Measurements from ENCODE around the gene RNF25. TPM values are rescaled to one million over a fixed set of nuclear protein-coding genes. Genes with fewer than 3 reads are reported as not detected.

Gene RNF25
- total RNA-seq, 2 experiments from 2014 or later, result 18.0 to 18.6 TPM

DNA sequence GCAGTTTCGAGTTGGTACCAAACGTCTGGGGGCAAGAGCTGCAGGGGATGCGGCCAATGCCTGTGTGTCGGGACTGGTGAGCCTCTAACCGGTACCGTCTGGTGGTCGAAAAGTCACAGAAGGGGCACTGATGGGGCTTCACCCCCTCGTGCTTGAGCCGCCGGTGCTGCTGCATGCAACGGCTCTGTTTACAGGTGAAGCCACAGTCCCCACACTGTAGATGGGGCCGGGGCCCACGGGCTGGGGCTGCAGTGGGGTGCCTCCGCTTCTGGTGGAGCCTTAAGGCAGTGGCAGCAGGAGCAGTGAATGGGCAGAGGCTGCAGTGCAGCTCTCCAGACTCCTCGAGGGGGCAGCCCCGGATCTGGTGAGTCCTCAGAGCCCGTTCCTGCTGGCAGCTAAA is 29.0 kb downstream of the RNF25 start:
- Histone ChIP-seq H3K36me3 (ENCODE audit: insufficient read depth, low read length) (peaks cover 85% of the 10 kb centered on the region), H3K9me3 (ENCODE audit: control insufficient read depth in 1 of 2, insufficient read depth in 1 of 2, low read length in 2 of 2) (no peaks in the 10 kb centered on the region), H3K27ac (ENCODE audit: low read depth in 1 of 2, low read length in 2 of 2) (no peak overlapping the region), H3K27me3 (ENCODE audit: control insufficient read depth in 1 of 2, insufficient read depth in 2 of 2, low read length in 2 of 2) (no peaks in the 10 kb centered on the region), H3K4me3 (ENCODE audit: low read length) (no peak overlapping the region), H3K4me1 (ENCODE audit: insufficient read depth, low read length) (no peaks in the 10 kb centered on the region)
- DNase-seq (no peak), ATAC-seq (ENCODE audit: poor library complexity) (no peak)
- no peaks in the 10 kb centered on the region for H3K27me3 Mint-ChIP-seq
- intact Hi-C loops (cut with DNase I, micrococcal nuclease), result loop anchor here in 1 of 2 experiments (10.0 kb wide), 1 partner anchor 358 kb away; no protein-coding TSS in a partner anchor
- POLR2A ChIA-PET, result no interaction called here
- H3K4me1 Mint-ChIP-seq (ENCODE audit: low read depth), result no peaks in the 10 kb centered on the region
- CTCF ChIA-PET, result no interaction called here
- no peaks in the 10 kb centered on the region for H3K9me3 Mint-ChIP-seq
- H3K36me3 Mint-ChIP-seq (ENCODE audit: low read depth), result peaks cover 78% of the 10 kb centered on the region
- TF ChIP-seq, protein P1, sequence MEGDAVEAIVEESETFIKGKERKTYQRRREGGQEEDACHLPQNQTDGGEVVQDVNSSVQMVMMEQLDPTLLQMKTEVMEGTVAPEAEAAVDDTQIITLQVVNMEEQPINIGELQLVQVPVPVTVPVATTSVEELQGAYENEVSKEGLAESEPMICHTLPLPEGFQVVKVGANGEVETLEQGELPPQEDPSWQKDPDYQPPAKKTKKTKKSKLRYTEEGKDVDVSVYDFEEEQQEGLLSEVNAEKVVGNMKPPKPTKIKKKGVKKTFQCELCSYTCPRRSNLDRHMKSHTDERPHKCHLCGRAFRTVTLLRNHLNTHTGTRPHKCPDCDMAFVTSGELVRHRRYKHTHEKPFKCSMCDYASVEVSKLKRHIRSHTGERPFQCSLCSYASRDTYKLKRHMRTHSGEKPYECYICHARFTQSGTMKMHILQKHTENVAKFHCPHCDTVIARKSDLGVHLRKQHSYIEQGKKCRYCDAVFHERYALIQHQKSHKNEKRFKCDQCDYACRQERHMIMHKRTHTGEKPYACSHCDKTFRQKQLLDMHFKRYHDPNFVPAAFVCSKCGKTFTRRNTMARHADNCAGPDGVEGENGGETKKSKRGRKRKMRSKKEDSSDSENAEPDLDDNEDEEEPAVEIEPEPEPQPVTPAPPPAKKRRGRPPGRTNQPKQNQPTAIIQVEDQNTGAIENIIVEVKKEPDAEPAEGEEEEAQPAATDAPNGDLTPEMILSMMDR (IDR thresholded peaks at IDR 0.05), result no peak
- H3K27ac Mint-ChIP-seq, result no peak overlapping the region
- H3K4me3 Mint-ChIP-seq, result no peak overlapping the region

- Histone ChIP-seq H3K27me3 (ENCODE audit: control insufficient read depth in 1 of 2, insufficient read depth in 2 of 2, low read length in 2 of 2) (no peaks in the 10 kb centered on the region), H3K9me3 (ENCODE audit: control insufficient read depth in 1 of 2, insufficient read depth in 1 of 2, low read length in 2 of 2) (no peaks in the 10 kb centered on the region), H3K27ac (ENCODE audit: low read depth in 1 of 2, low read length in 2 of 2) (no peak overlapping the region), H3K36me3 (ENCODE audit: insufficient read depth, low read length) (peaks cover 86% of the 10 kb centered on the region), H3K4me1 (ENCODE audit: insufficient read depth, low read length) (no peaks in the 10 kb centered on the region), H3K4me3 (ENCODE audit: low read length) (no peak overlapping the region)
- no peak for DNase-seq
- Mint-ChIP-seq H3K27ac (no peak overlapping the region), H3K36me3 (ENCODE audit: low read depth) (peaks cover 79% of the 10 kb centered on the region), H3K9me3 (no peaks in the 10 kb centered on the region), H3K27me3 (no peaks in the 10 kb centered on the region), H3K4me1 (ENCODE audit: low read depth) (no peaks in the 10 kb centered on the region), H3K4me3 (no peak overlapping the region)
- CTCF ChIA-PET, result no interaction called here
- POLR2A ChIA-PET, result no interaction called here
- TF ChIP-seq, protein P1 (IDR thresholded peaks at IDR 0.05), result no peak
- intact Hi-C loops (cut with DNase I, micrococcal nuclease), result loop anchor here in 1 of 2 experiments (10.0 kb wide), 1 partner anchor 357 kb away; no protein-coding TSS in a partner anchor
- ATAC-seq (ENCODE audit: poor library complexity), result no peak
Measured at GRCh38 chr2:218642121-218642656, 29.6 kb downstream of the RNF25 start.

DNA sequence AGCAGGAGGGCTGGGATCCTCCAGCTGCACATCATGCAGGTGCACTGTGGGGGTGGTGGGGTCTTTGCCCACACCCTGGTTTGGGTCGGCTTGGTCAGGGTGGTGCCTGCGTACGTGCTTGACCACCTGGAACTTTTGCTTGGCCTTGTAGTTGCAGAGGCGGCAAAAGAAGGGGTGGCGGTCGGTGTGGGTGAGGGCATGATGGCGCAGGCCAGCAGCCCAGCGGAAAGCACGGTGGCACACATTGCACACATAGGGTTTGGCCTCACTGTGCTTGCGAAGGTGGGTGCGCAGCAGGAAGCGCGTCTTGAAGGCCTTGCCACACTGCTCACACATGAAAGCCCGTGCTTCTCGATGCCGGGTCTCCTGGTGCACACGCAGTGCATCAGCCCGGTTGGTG is 33.4 kb downstream of the RNF25 start:
- no peak overlapping the region for H3K27ac ChIP-seq (ENCODE audit: low read depth in 1 of 2, low read length in 2 of 2)
- Mint-ChIP-seq H3K27ac (no peak overlapping the region), H3K9me3 (no peaks in the 10 kb centered on the region), H3K27me3 (no peaks in the 10 kb centered on the region), H3K36me3 (ENCODE audit: low read depth) (peaks cover 85% of the 10 kb centered on the region), H3K4me1 (ENCODE audit: low read depth) (no peaks in the 10 kb centered on the region), H3K4me3 (no peak overlapping the region)
- H3K4me1 ChIP-seq (ENCODE audit: insufficient read depth, low read length), result no peaks in the 10 kb centered on the region
- TF ChIP-seq, protein P1 (IDR thresholded peaks at IDR 0.05), result no peak
- H3K4me3 ChIP-seq (ENCODE audit: low read length), result no peak overlapping the region
- intact Hi-C loops (cut with DNase I, micrococcal nuclease), result no loop called here
- no peaks in the 10 kb centered on the region for H3K27me3 ChIP-seq (ENCODE audit: control insufficient read depth in 1 of 2, insufficient read depth in 2 of 2, low read length in 2 of 2)
- DNase-seq (no peak), ATAC-seq (ENCODE audit: poor library complexity) (no peak)
- H3K9me3 ChIP-seq (ENCODE audit: control insufficient read depth in 1 of 2, insufficient read depth in 1 of 2, low read length in 2 of 2), result no peaks in the 10 kb centered on the region
- POLR2A ChIA-PET, result no interaction called here
- CTCF ChIA-PET, result no interaction called here
- H3K36me3 ChIP-seq (ENCODE audit: insufficient read depth, low read length), result peaks cover 84% of the 10 kb centered on the region

Data from CD4-positive, alpha-beta T cell (primary cell).